Osteoblast (primary cell): ENCODE measurements around the gene ENOX1. TPM values are rescaled to one million over a fixed set of nuclear protein-coding genes. Genes with fewer than 3 reads are reported as not detected.

ENCODE experiments used
- DNase-seq: peaks from one replicate; pipeline ENCODE4 v3.0.0; 2011; ENCODE audit warnings: low spot score, mixed read lengths; ENCODE audit not compliant: insufficient read length; ENCODE audit errors: missing footprints
- H2AFZ ChIP-seq: 2 replicates; pipeline ENCODE4 v1.6.0; 2011; ENCODE audit warnings: mild to moderate bottlenecking, low read length
- H3K27ac ChIP-seq: 2 replicates; pipeline ENCODE4 v1.5.1; 2011; ENCODE audit warnings: mild to moderate bottlenecking, low read depth, low read length, moderate library complexity
- H3K27me3 ChIP-seq: 2 replicates; pipeline ENCODE4 v1.6.0; 2012; ENCODE audit warnings: mild to moderate bottlenecking, control low read depth, inconsistent platforms, low read length, moderate library complexity; ENCODE audit not compliant: insufficient read depth
- H3K36me3 ChIP-seq: 2 replicates; pipeline ENCODE4 v1.5.1; 2011; ENCODE audit warnings: mild to moderate bottlenecking, low read length, control low read depth, moderate library complexity; ENCODE audit not compliant: insufficient read depth
- H3K4me1 ChIP-seq: 2 replicates; pipeline ENCODE4 v1.5.1; 2011; ENCODE audit warnings: mild to moderate bottlenecking, low read length, control low read depth, moderate library complexity; ENCODE audit not compliant: insufficient read depth
- H3K4me2 ChIP-seq: 2 replicates; pipeline ENCODE4 v1.6.0; 2011; ENCODE audit warnings: mild to moderate bottlenecking, low read length; ENCODE audit not compliant: insufficient read depth
- H3K4me3 ChIP-seq: fragments of 200-600 bp; sonication (generic); 3 replicates; pipeline ENCODE4 v1.5.1; 2012; ENCODE audit warnings: mild to moderate bottlenecking, low read length, inconsistent platforms; ENCODE audit not compliant: insufficient read depth
- H3K79me2 ChIP-seq: 2 replicates; pipeline ENCODE4 v1.6.0; 2012; ENCODE audit warnings: mild to moderate bottlenecking, low read length, control low read depth, inconsistent platforms; ENCODE audit not compliant: insufficient read depth
- H3K9me3 ChIP-seq: 2 replicates; pipeline ENCODE4 v1.5.1; 2011; ENCODE audit warnings: low read depth, low read length, control low read depth
- H4K20me1 ChIP-seq: 2 replicates; pipeline ENCODE4 v1.6.0; 2012; ENCODE audit warnings: mild to moderate bottlenecking, low read length, control low read depth; ENCODE audit not compliant: insufficient read depth
- CTCF ChIP-seq: IDR thresholded peaks from 2 replicates; pipeline ENCODE4 v1.5.1; 2011; ENCODE audit warnings: mild to moderate bottlenecking, low read depth, low read length, moderate library complexity; ENCODE audit errors: extremely low read depth
- total RNA-seq: library from RNA; depleted of rRNA; stranded (reverse); fragments of >200 nt; gene quantifications from 2 replicates; pipeline ENCODE4 v1.2.3, GENCODE V29; 2012

The ENOX1 gene
- total RNA-seq, 1 donor, result 5.4 TPM

- Histone ChIP-seq H4K20me1 (no peaks in the 10 kb centered on the region), H3K36me3 (no peaks in the 10 kb centered on the region), H3K4me2 (no peak overlapping the region), H3K27ac (no peak overlapping the region), H3K79me2 (no peaks in the 10 kb centered on the region), H3K9me3 (no peaks in the 10 kb centered on the region), H2AFZ (no peak overlapping the region), H3K27me3 (no peaks in the 10 kb centered on the region), H3K4me3 (no peak overlapping the region), H3K4me1 (no peaks in the 10 kb centered on the region)
- TF ChIP-seq CTCF, result no peak
- no peak for DNase-seq
Measured at GRCh38 chr13:43433691-43434141, 353.1 kb downstream of the ENOX1 start.

- H3K27me3 ChIP-seq, result no peaks in the 10 kb centered on the region
- no peak overlapping the region for H3K27ac ChIP-seq
- H3K4me3 ChIP-seq, result no peak overlapping the region
- H4K20me1 ChIP-seq, result no peaks in the 10 kb centered on the region
- no peaks in the 10 kb centered on the region for H3K36me3 ChIP-seq
- no peak for DNase-seq
- no peaks in the 10 kb centered on the region for H3K4me1 ChIP-seq
- no peak for TF ChIP-seq CTCF
- no peaks in the 10 kb centered on the region for H3K9me3 ChIP-seq
- no peak overlapping the region for H3K4me2 ChIP-seq
- no peak overlapping the region for H2AFZ ChIP-seq
- no peaks in the 10 kb centered on the region for H3K79me2 ChIP-seq
Measured at GRCh38 chr13:43432958-43433357, 353.8 kb downstream of the ENOX1 start.

- Histone ChIP-seq H3K4me1 (no peaks in the 10 kb centered on the region), H2AFZ (no peak overlapping the region), H3K4me2 (no peak overlapping the region), H3K36me3 (no peaks in the 10 kb centered on the region), H3K79me2 (no peaks in the 10 kb centered on the region), H4K20me1 (no peaks in the 10 kb centered on the region), H3K27ac (no peak overlapping the region), H3K4me3 (no peak overlapping the region), H3K27me3 (no peaks in the 10 kb centered on the region), H3K9me3 (no peaks in the 10 kb centered on the region)
- DNase-seq, result no peak
- no peak for TF ChIP-seq CTCF
Measured at GRCh38 chr13:43431841-43432240, 354.9 kb downstream of the ENOX1 start.

GRCh38 chr13:43431290-43431716 is 355.5 kb downstream of the ENOX1 start:
- H3K9me3 ChIP-seq, result no peaks in the 10 kb centered on the region
- no peaks in the 10 kb centered on the region for H3K79me2 ChIP-seq
- H3K4me2 ChIP-seq, result no peak overlapping the region
- no peaks in the 10 kb centered on the region for H4K20me1 ChIP-seq
- no peak overlapping the region for H3K4me3 ChIP-seq
- no peak overlapping the region for H3K27ac ChIP-seq
- no peaks in the 10 kb centered on the region for H3K36me3 ChIP-seq
- H2AFZ ChIP-seq, result no peak overlapping the region
- DNase-seq, result no peak
- TF ChIP-seq CTCF, result no peak
- H3K4me1 ChIP-seq, result no peaks in the 10 kb centered on the region
- H3K27me3 ChIP-seq, result no peaks in the 10 kb centered on the region
